HepG2 (cell line): Measurements from ENCODE around the gene PGC. TPM values are rescaled to one million over a fixed set of nuclear protein-coding genes. Genes with fewer than 3 reads are reported as not detected.
A peak's percentile ranks its signal among the peaks of the same experiment; 100 is the strongest.

Source experiments
- CBX1 ChIP-seq: IDR thresholded peaks from one replicate; pipeline ENCODE4 v1.6.1; 2016; ENCODE audit warnings: antibody characterized with exemption, low read depth
- CREB3 ChIP-seq: sonication (generic); formaldehyde crosslinking; IDR thresholded peaks from 2 replicates; pipeline ENCODE4 v1.5.0; 2020; ENCODE audit warnings: missing genetic modification reagents
- DZIP1 ChIP-seq: sonication (generic); formaldehyde crosslinking; IDR thresholded peaks from 2 replicates; pipeline ENCODE4 v1.5.0; 2020; ENCODE audit warnings: mild to moderate bottlenecking, missing genetic modification reagents
- HIVEP1 ChIP-seq: sonication (generic); formaldehyde crosslinking; IDR thresholded peaks from 2 replicates; pipeline ENCODE4 v1.4.0; 2020; ENCODE audit warnings: mild to moderate bottlenecking, missing genetic modification reagents
- HNRNPH1 ChIP-seq: fragments of 200-400 bp; formaldehyde crosslinking; optimal IDR thresholded peaks from 2 replicates; pipeline ENCODE3; 2017; ENCODE audit warnings: mild to moderate bottlenecking, low read depth, low read length
- MAFK ChIP-seq, 2 experiments: IDR thresholded peaks in 1 of 2; conservative IDR thresholded peaks in 1 of 2; 2 replicates each; pipeline ENCODE4 v1.6.1; 2011; ENCODE audit warnings: improper control_type of control experiment in 2 of 2, low read length in 2 of 2
- MYPOP ChIP-seq: sonication (generic); formaldehyde crosslinking; IDR thresholded peaks from 2 replicates; pipeline ENCODE4 v1.8.1; 2023; ENCODE audit warnings: mild to moderate bottlenecking, moderate library complexity, missing genetic modification reagents
- SP140L ChIP-seq: sonication (generic); formaldehyde crosslinking; IDR thresholded peaks from 2 replicates; pipeline ENCODE4 v1.4.0; 2020; ENCODE audit warnings: missing genetic modification reagents, borderline replicate concordance
- SRSF9 ChIP-seq: fragments of 200-400 bp; formaldehyde crosslinking; IDR thresholded peaks from 2 replicates; pipeline ENCODE4 v1.6.1; 2018; ENCODE audit warnings: borderline replicate concordance, mild to moderate bottlenecking, low read depth, low read length; ENCODE audit not compliant: insufficient read depth, poor library complexity, severe bottlenecking
- ZBTB21 ChIP-seq: sonication (generic); formaldehyde crosslinking; IDR thresholded peaks from 2 replicates; pipeline ENCODE4 v1.4.0; 2020; ENCODE audit warnings: missing genetic modification reagents
- ZBTB39 ChIP-seq: sonication (generic); formaldehyde crosslinking; IDR thresholded peaks from 2 replicates; pipeline ENCODE4 v1.5.0; 2020; ENCODE audit warnings: missing genetic modification reagents
- ZC3H13 ChIP-seq: sonication (generic); formaldehyde crosslinking; IDR thresholded peaks from 2 replicates; pipeline ENCODE4 v1.8.1; 2023; ENCODE audit warnings: mild to moderate bottlenecking, missing genetic modification reagents, moderate library complexity
- ZMYM2 ChIP-seq: sonication (generic); formaldehyde crosslinking; IDR thresholded peaks from 2 replicates; pipeline ENCODE4 v1.8.0; 2022; ENCODE audit warnings: mild to moderate bottlenecking, missing genetic modification reagents
- ZNF143 ChIP-seq: sonication (generic); formaldehyde crosslinking; IDR thresholded peaks from 2 replicates; pipeline ENCODE4 v1.4.0; 2020; ENCODE audit warnings: missing genetic modification reagents
- ZNF230 ChIP-seq: sonication (generic); formaldehyde crosslinking; IDR thresholded peaks from 2 replicates; pipeline ENCODE4 v1.4.0; 2020; ENCODE audit warnings: mild to moderate bottlenecking, missing genetic modification reagents
- ZNF414 ChIP-seq: sonication (generic); formaldehyde crosslinking; IDR thresholded peaks from 2 replicates; pipeline ENCODE4 v1.5.0; 2020; ENCODE audit warnings: missing genetic modification reagents
- ZNF577 ChIP-seq: sonication (generic); formaldehyde crosslinking; IDR thresholded peaks from 2 replicates; pipeline ENCODE4 v1.4.0; 2020; ENCODE audit warnings: mild to moderate bottlenecking, low read depth, missing genetic modification reagents, borderline replicate concordance
- ZNF652 ChIP-seq: IDR thresholded peaks from 2 replicates; pipeline ENCODE4 v1.6.1; 2016; ENCODE audit warnings: low read depth, borderline replicate concordance
- ZSCAN29 ChIP-seq: sonication (generic); formaldehyde crosslinking; conservative IDR thresholded peaks from 2 replicates; pipeline ENCODE4 v1.4.0; 2020; ENCODE audit warnings: mild to moderate bottlenecking, missing genetic modification reagents
- ZZZ3 ChIP-seq: sonication (generic); formaldehyde crosslinking; IDR thresholded peaks from 2 replicates; pipeline ENCODE4 v1.4.0; 2020; ENCODE audit warnings: missing genetic modification reagents, mild to moderate bottlenecking, borderline replicate concordance
- polyA plus RNA-seq, 8 experiments: library from polyadenylated mRNA; depleted of rRNA in 3 of 8; stranded (reverse) in 7 of 8; unstranded in 1 of 8; fragments of >200 nt; fragmentation: Illumina TruSeq in 4 of 8; extraction: Trizol in 4 of 8; gene quantifications; 2 replicates each; pipeline versions ENCODE4 v1.2.1 to v1.2.3, GENCODE V29; 2011 to 2016; ENCODE audit warnings: low read depth in 4 of 8, missing spikeins in 1 of 8, mixed read lengths in 1 of 8; ENCODE audit not compliant: insufficient read depth in 1 of 8
- total RNA-seq, 5 experiments: library from RNA; depleted of rRNA; stranded (reverse); fragments of >200 nt; fragmentation: Illumina TruSeq; extraction: Trizol; gene quantifications; 2 replicates each; pipeline ENCODE4 v1.2.3, GENCODE V29; 2016; ENCODE audit warnings: low read depth in 1 of 5

The PGC gene
- total and polyA plus RNA-seq, 2 of the 13 experiments (the other 11 are each of a cell fraction or from before 2014, with no cell fraction given), result 426 to 502 TPM

GRCh38 chr6:41747256-41748101, at the start of gene PGC (continued):
- TF ChIP-seq MYPOP (CRISPR knock-in tag) (peak; percentile 90), CBX1 (no peak), ZMYM2 (CRISPR knock-in tag) (peak; percentile 85), ZBTB21 (no peak), DZIP1 (CRISPR knock-in tag) (no peak), MAFK (conservative IDR thresholded peaks at IDR 0.05 in 1 of 2, IDR thresholded peaks at IDR 0.05 in 1 of 2; ENCODE audit: low read length in 2 of 2) (no peak), ZNF143 (peak; percentile 66), SRSF9 (no peak), ZNF230 (CRISPR knock-in tag) (no peak), CREB3 (CRISPR knock-in tag) (no peak), SP140L (no peak), ZNF414 (CRISPR knock-in tag) (no peak), ZNF577 (no peak), ZZZ3 (CRISPR knock-in tag) (no peak), ZC3H13 (CRISPR knock-in tag) (peak; percentile 55), ZNF652 (CRISPR knock-in tag) (no peak), ZSCAN29 (CRISPR knock-in tag) (peak; percentile 92; the same call in 1 of the 2 replicates), ZBTB39 (CRISPR knock-in tag) (no peak), HNRNPH1 (no peak), HIVEP1 (CRISPR knock-in tag) (0 out of 2 replicates have a peak, but pooled peaks have one; percentile 24)
